IMR-90 (cell line): ENCODE data around the gene SLC25A25. TPM values are rescaled to one million over a fixed set of nuclear protein-coding genes. Genes with fewer than 3 reads are reported as not detected.

Source experiments
- ATAC-seq: fragments of 200-7000 bp; cut with Tn5 transposase; 2 replicates; pipeline ENCODE4 v1.9.1; 2020; ENCODE audit warnings: low read depth, mild to moderate bottlenecking, moderate library complexity
- BruUV-seq: library from RNA; stranded (reverse); fragments of 400-500 nt; replicated peaks from 2 replicates; lab custom pipeline; 2021; lab: Mats Ljungman, UMichigan
- CTCF ChIA-PET: fragments of 300-600 bp; formaldehyde crosslinking; extraction: SDS; loops from one replicate; lab custom pipeline; 2021; ENCODE audit warnings: antibody characterized with exemption; lab: Yijun Ruan, JAX
- POLR2A ChIA-PET: fragments of 300-600 bp; sonication (Branson Sonifier 250); formaldehyde crosslinking; loops from one replicate; lab custom pipeline; 2022; ENCODE audit warnings: antibody characterized with exemption; ENCODE audit not compliant: unreplicated experiment; lab: Charles Lee
- DNase-seq: peaks from one replicate; pipeline ENCODE4 v3.0.0; 2013
- H2AFZ ChIP-seq: replicated peaks from 2 replicates; pipeline ENCODE3; 2013; ENCODE audit warnings: low read length, mild to moderate bottlenecking; ENCODE audit not compliant: poor library complexity
- H2AK5ac ChIP-seq: 2 replicates; pipeline ENCODE4 v1.6.1; 2013; ENCODE audit warnings: low read depth, low read length, inconsistent platforms
- H2AK9ac ChIP-seq: replicated peaks from 2 replicates; pipeline ENCODE3; 2013; ENCODE audit warnings: mild to moderate bottlenecking, low read depth, low read length, moderate library complexity; ENCODE audit not compliant: poor library complexity
- H2BK120ac ChIP-seq: 2 replicates; pipeline ENCODE4 v1.6.1; 2013; ENCODE audit warnings: low read depth, low read length, inconsistent platforms
- H2BK15ac ChIP-seq: 3 replicates; pipeline ENCODE4 v1.6.1; 2013; ENCODE audit warnings: low read depth, low read length, inconsistent platforms
- H2BK20ac ChIP-seq: 2 replicates; pipeline ENCODE4 v1.6.1; 2013; ENCODE audit warnings: low read depth, mild to moderate bottlenecking, inconsistent platforms, low read length, moderate library complexity
- H2BK5ac ChIP-seq: 2 replicates; pipeline ENCODE4 v1.6.1; 2013; ENCODE audit warnings: mild to moderate bottlenecking, low read depth, low read length, inconsistent platforms; ENCODE audit not compliant: poor library complexity, severe bottlenecking
- H3K14ac ChIP-seq: replicated peaks from 2 replicates; pipeline ENCODE4 v1.6.1; 2013; ENCODE audit warnings: low read depth, low read length, inconsistent platforms
- H3K18ac ChIP-seq: 2 replicates; pipeline ENCODE4 v1.6.1; 2013; ENCODE audit warnings: low read depth, low read length, control low read depth
- H3K23ac ChIP-seq: 2 replicates; pipeline ENCODE4 v1.6.1; 2013; ENCODE audit warnings: low read depth, low read length, inconsistent platforms
- H3K27ac ChIP-seq: 2 replicates; pipeline ENCODE4 v1.5.1; 2013; ENCODE audit warnings: mild to moderate bottlenecking, control low read depth, low read length; ENCODE audit not compliant: insufficient read depth
- H3K27me3 ChIP-seq: 2 replicates; pipeline ENCODE4 v1.6.1; 2013; ENCODE audit warnings: low read length; ENCODE audit not compliant: control insufficient read depth, insufficient read depth
- H3K36me3 ChIP-seq: 2 replicates; pipeline ENCODE4 v1.6.1; 2013; ENCODE audit warnings: low read length, mixed read lengths; ENCODE audit not compliant: control insufficient read depth, insufficient read depth
- H3K4ac ChIP-seq: 2 replicates; pipeline ENCODE4 v1.6.1; 2013; ENCODE audit warnings: low read depth, low read length, inconsistent platforms
- H3K4me1 ChIP-seq: 2 replicates; pipeline ENCODE4 v1.6.1; 2013; ENCODE audit warnings: low read length, mixed read lengths; ENCODE audit not compliant: control insufficient read depth, insufficient read depth
- H3K4me2 ChIP-seq: 2 replicates; pipeline ENCODE4 v1.6.1; 2013; ENCODE audit warnings: low read depth, mild to moderate bottlenecking, control low read depth, low read length, moderate library complexity
- H3K4me3 ChIP-seq: 2 replicates; pipeline ENCODE4 v1.5.1; 2013; ENCODE audit warnings: low read depth, mild to moderate bottlenecking, control low read depth, low read length, moderate library complexity; ENCODE audit not compliant: insufficient read depth
- H3K56ac ChIP-seq: 2 replicates; pipeline ENCODE4 v1.6.1; 2013; ENCODE audit warnings: low read length, inconsistent platforms; ENCODE audit not compliant: insufficient read depth; ENCODE audit errors: extremely low read depth
- H3K79me1 ChIP-seq, 2 experiments: 2 replicates each; pipeline ENCODE4 v1.6.1; 2013; ENCODE audit warnings: low read length in 2 of 2, inconsistent platforms in 1 of 2, low read depth in 1 of 2
- H3K9ac ChIP-seq: 2 replicates; pipeline ENCODE4 v1.6.1; 2013; ENCODE audit warnings: low read depth, low read length, control low read depth
- H3K9me1 ChIP-seq: 2 replicates; pipeline ENCODE4 v1.6.1; 2013; ENCODE audit warnings: low read length, inconsistent platforms; ENCODE audit not compliant: insufficient read depth
- H3K9me3 ChIP-seq: 2 replicates; pipeline ENCODE4 v1.6.1; 2013; ENCODE audit warnings: low read length; ENCODE audit not compliant: control insufficient read depth, insufficient read depth
- H4K20me1 ChIP-seq: 2 replicates; pipeline ENCODE4 v1.6.1; 2013; ENCODE audit warnings: low read length, inconsistent platforms; ENCODE audit not compliant: insufficient read depth
- H4K5ac ChIP-seq: 2 replicates; pipeline ENCODE4 v1.6.1; 2013; ENCODE audit warnings: mild to moderate bottlenecking, low read depth, low read length, control low read depth
- H4K8ac ChIP-seq, 2 experiments: 2 replicates each; pipeline ENCODE4 v1.6.1; 2013; ENCODE audit warnings: low read depth in 2 of 2, low read length in 2 of 2, control low read depth in 1 of 2, inconsistent platforms in 1 of 2
- H4K91ac ChIP-seq: 2 replicates; pipeline ENCODE4 v1.6.1; 2013; ENCODE audit warnings: low read depth, low read length, inconsistent platforms; ENCODE audit not compliant: insufficient read depth
- CEBPB ChIP-seq: IDR thresholded peaks from 2 replicates; pipeline ENCODE4 v1.6.1; 2012; ENCODE audit warnings: low read depth, low read length, improper control_type of control experiment
- CTCF ChIP-seq: conservative IDR thresholded peaks from 2 replicates; pipeline ENCODE4 v1.5.1; 2012; ENCODE audit warnings: mild to moderate bottlenecking, low read depth, low read length, improper control_type of control experiment
- FOS ChIP-seq: fragments of 150-350 bp; IDR thresholded peaks from 2 replicates; pipeline ENCODE4 v1.6.1; 2016; ENCODE audit warnings: low read depth, low read length
- MAZ ChIP-seq: IDR thresholded peaks from 2 replicates; pipeline ENCODE4 v1.6.1; 2012; ENCODE audit warnings: low read depth, mild to moderate bottlenecking, low read length, improper control_type of control experiment, moderate library complexity, borderline replicate concordance
- MXI1 ChIP-seq: IDR thresholded peaks from 2 replicates; pipeline ENCODE4 v1.6.1; 2012; ENCODE audit warnings: low read depth, mild to moderate bottlenecking, low read length, moderate library complexity, borderline replicate concordance
- NFE2L2 ChIP-seq: fragments of 150-350 bp; IDR thresholded peaks from 2 replicates; pipeline ENCODE4 v1.6.1; 2016; ENCODE audit warnings: low read depth, mild to moderate bottlenecking, low read length
- RCOR1 ChIP-seq: IDR thresholded peaks from 2 replicates; pipeline ENCODE4 v1.6.1; 2012; ENCODE audit warnings: mild to moderate bottlenecking, low read length, improper control_type of control experiment; ENCODE audit not compliant: insufficient replicate concordance
- RFX5 ChIP-seq: IDR thresholded peaks from 2 replicates; pipeline ENCODE4 v1.8.0; 2012; ENCODE audit warnings: low read depth, mild to moderate bottlenecking, low read length, moderate library complexity
- WGBS, 2 experiments: methylation state at CpG; one replicate each; pipeline versions ENCODE4 v1.1.5 to v1.1.7; 2013; ENCODE audit warnings: missing lambda C conversion rate in 2 of 2; ENCODE audit not compliant: insufficient read length in 1 of 2; ENCODE audit errors: extremely low coverage in 2 of 2; 5-methylcytosine and 5-hydroxymethylcytosine counted together
- dilution Hi-C: fragments of 300-500 bp; cut with HindIII; formaldehyde crosslinking; loops from one replicate; pipeline ENCODE4 v1.14.3; 2018; ENCODE audit warnings: low sequenced_read_pairs; ENCODE audit not compliant: unreplicated experiment
- in situ Hi-C: fragments of 300-500 bp; cut with MboI; formaldehyde crosslinking; loops from 3 replicates; pipeline ENCODE4 v1.14.3; 2019; ENCODE audit warnings: low sequenced_read_pairs, inconsistent platforms, mixed read lengths
- intact Hi-C: fragments of 100-400 bp; cut with micrococcal nuclease; formaldehyde crosslinking; loops from 2 replicates; pipeline ENCODE4 v1.10.0; 2022
- polyA plus RNA-seq, 3 experiments: library from polyadenylated mRNA; depleted of rRNA; stranded (reverse); fragments of >200 nt; gene quantifications; 2 replicates each; pipeline ENCODE4 v1.2.3, GENCODE V29; 2012; ENCODE audit warnings: low replicate concordance in 1 of 3
- total RNA-seq: library from RNA; depleted of rRNA; stranded (reverse); fragments of >200 nt; gene quantifications from 2 replicates; pipeline ENCODE4 v1.2.3, GENCODE V29; 2012

SLC25A25 gene
- total and polyA plus RNA-seq, 2 of the 4 experiments (the other 2 are of a cell fraction), result 14.0 to 17.9 TPM

GRCh38 chr9:128151309-128152132, 83.5 kb downstream of the SLC25A25 start:
- H2AFZ ChIP-seq, result no peak overlapping the region
- DNase-seq (no peak), ATAC-seq (no peak)
- no peak overlapping the region for H3K18ac ChIP-seq
- H3K56ac ChIP-seq, result no peak overlapping the region
- H2AK9ac ChIP-seq, result no peak overlapping the region
- no peak overlapping the region for H3K14ac ChIP-seq
- BruUV-seq, result no TSS peak
- no peak overlapping the region for H3K4me2 ChIP-seq
- ChIA-PET POLR2A (no interaction called here), CTCF (no interaction called here)
- no peaks in the 10 kb centered on the region for H3K4me1 ChIP-seq
- H2BK5ac ChIP-seq, result no peak overlapping the region
- no peak overlapping the region for H3K27ac ChIP-seq
- dilution Hi-C loops (no loop called here), intact Hi-C loops (no loop called here), in situ Hi-C loops (no loop called here)
- no peak overlapping the region for H2BK20ac ChIP-seq
- no peaks in the 10 kb centered on the region for H3K9me3 ChIP-seq
- H3K9me1 ChIP-seq, result no peaks in the 10 kb centered on the region
- no peaks in the 10 kb centered on the region for H3K79me1 ChIP-seq
- H3K9ac ChIP-seq, result no peak overlapping the region
- no peak overlapping the region for H2BK120ac ChIP-seq
- TF ChIP-seq CTCF (no peak), MXI1 (no peak), RCOR1 (no peak), RFX5 (no peak), MAZ (no peak), FOS (no peak), CEBPB (no peak), NFE2L2 (no peak)
- no peaks in the 10 kb centered on the region for H3K36me3 ChIP-seq
- no peak overlapping the region for H4K5ac ChIP-seq
- H3K23ac ChIP-seq, result no peak overlapping the region
- no peak overlapping the region for H4K8ac ChIP-seq
- WGBS, 2 experiments, result 80% methylated on average over 1 of the region's 18 CpGs; no CpG with 5 or more reads in 1 of the 2 experiments
- no peak overlapping the region for H3K4me3 ChIP-seq
- H4K20me1 ChIP-seq, result no peaks in the 10 kb centered on the region; the same call in 1 of the 2 replicates
- H3K4ac ChIP-seq, result no peak overlapping the region
- H3K27me3 ChIP-seq, result peaks cover 14% of the 10 kb centered on the region; the same call in 1 of the 2 replicates
- no peak overlapping the region for H4K91ac ChIP-seq
- H2AK5ac ChIP-seq, result no peak overlapping the region
- H2BK15ac ChIP-seq, result no peak overlapping the region
